Fibroblast of skin of scalp (primary cell): ENCODE measurements around the gene SLC4A7.
A peak's percentile ranks its signal among the peaks of the same experiment; 100 is the strongest.
"Not testable (repeated sequence)": the region's sequence is repeated elsewhere in the genome, so short reads cannot be mapped to it uniquely, and the experiment has no call there.

Experiments
- DNase-seq: peaks from one replicate; pipeline ENCODE4 v3.0.0-alpha.2; 2013

SLC4A7 gene

DNA sequence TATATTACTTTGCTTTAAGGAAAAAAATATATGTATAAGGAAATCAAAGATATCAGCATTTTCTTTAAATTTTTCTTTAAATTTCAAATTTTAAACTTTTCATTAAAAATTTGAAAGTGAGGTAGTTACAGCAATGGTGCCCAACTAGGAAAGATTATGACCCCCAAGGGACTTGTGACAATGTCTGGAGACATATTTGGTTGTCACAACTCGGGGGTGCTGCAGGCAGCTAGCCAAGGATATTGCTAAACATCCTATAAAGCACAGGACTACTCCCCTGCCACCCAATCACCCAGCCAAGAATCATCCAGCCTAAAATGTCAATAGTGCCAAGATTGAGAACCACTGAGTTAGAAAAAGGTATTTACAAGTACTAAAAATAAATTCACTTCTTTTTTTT lies 57.3 kb downstream of the SLC4A7 start:
- DNase-seq, result no peak

DNA sequence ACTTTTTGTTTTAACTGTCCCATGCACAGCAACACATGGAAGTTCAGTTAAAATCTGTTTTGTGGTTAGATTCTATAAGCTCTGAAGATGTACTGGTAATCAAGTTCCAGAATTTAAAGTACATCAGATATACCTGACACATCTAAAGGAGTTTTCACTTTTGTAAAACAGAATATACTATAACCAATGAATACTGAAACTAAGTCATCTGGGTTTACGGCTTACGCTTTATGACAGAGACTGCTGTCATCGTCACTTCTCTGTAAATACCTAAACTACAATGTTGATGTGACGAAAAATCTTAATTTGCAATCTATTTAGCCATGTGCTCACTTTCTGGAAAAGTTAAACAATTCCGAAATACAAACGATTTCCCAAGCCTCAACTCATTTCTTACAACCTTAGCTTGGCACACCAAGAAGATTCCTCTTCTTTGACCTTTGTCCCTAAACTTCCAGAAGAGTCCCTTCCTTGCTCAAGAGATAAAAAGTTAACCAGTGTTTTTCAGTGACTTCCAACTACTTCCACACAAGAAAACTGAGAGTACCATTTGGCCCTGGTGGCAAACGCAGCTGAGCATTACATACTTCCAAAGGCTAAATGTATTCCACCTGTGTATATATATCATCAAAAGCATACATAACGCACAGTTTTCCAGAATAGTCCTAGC lies 58.2 kb downstream of the SLC4A7 start:
- no peak for DNase-seq

DNA sequence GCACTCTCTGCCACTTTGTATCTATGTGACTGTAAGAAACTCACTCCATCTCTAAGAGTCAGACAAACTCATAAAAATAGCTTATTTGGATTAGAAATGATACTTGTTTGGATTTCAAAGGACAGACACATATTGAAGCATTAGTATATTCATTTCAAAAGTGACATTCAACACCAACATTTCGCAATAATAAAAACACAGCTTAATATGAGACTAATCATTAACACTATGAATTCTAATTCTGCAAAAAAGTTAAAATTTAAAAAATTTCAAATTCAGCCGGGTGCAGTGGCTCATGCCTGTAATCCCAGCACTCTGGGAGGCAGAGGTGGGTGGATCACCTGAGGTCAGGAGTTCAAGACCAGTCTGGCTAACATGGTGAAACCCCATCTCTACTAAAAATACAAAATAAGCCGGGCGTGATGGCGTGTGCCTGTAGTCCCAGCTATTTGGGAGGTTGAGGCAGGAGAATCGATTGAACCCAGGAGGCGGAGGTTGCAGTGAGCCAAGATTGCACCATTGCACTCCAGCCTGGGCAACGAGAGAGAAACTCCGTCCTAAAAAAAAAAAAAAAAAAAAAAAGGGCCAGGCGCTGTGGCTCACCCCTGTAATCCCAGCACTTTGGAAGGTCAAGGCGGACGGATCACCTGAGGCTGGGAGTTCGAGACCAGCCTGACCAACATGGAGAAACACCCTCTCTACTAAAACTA lies 59.2 kb downstream of the SLC4A7 start:
- DNase-seq, result not testable (repeated sequence)

- peak; percentile 72 for DNase-seq
Measured at GRCh38 chr3:27423463-27423862, 60.7 kb downstream of the SLC4A7 start.

GRCh38 chr3:27422617-27423016 lies 61.6 kb downstream of the SLC4A7 start:
- DNase-seq, result no peak

- DNase-seq, result no peak
Measured at GRCh38 chr3:27415202-27415601, 69.0 kb downstream of the SLC4A7 start.

DNA sequence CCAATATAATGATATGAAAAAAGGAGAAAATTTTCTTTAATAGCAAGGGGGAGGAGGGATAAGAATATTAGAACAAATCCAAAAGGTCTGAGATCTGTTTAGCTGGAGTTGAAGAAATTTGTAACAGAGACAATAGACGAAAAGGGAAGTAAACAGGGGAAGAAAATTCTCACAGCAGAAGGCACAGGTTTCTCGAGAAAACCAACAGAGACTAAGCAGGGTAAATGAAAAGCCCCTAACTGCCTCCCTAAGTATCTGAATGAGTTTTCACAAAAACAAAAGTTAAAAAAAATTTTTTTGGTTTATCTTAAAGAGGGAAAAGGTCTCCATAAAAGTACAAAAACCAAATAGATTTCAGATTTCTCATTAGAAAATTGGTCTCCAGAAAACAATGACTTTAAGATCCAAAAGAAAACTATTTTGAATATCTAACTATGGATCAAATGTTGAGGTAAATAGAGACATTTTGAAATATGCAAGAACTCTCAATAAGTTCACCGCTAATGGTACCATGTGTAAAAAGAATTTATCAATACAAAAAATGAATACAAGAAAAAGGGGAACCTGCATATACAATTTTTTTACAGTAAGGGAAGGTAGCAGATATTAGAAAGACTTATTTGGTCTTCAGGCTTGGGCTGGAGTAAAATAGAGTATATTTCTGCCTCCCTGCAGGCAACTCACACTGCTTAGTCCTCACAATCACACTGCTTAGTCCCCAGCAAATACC lies 91.1 kb downstream of the SLC4A7 start:
- no peak for DNase-seq

GRCh38 chr3:27392414-27392813 lies 91.8 kb downstream of the SLC4A7 start:
- DNase-seq, result not testable (repeated sequence)

GRCh38 chr3:27391796-27392195 lies 92.4 kb downstream of the SLC4A7 start:
- no peak for DNase-seq

GRCh38 chr3:27387625-27388024 lies 96.6 kb downstream of the SLC4A7 start:
- DNase-seq, result peak; percentile 62

GRCh38 chr3:27385504-27385903 lies 98.7 kb downstream of the SLC4A7 start:
- no peak for DNase-seq

DNA sequence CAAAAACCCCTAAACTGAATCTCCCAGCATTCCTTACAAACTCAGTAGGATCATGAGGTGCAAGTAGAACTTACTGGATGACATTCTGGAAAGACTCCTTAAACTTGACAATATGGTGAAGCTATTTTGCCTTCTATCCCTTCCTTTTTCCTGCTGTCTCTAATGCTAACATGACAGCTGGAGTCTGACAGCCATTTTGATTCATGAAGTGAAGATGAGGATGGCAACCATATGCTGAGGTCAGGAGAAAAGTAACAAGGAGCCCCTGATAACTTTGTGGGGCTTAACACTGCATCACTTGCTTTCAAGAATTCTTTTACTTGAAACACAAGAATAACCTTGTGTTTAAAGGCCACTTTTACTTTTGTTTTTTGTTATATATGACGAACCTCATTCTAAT lies 100.0 kb downstream of the SLC4A7 start:
- no peak for DNase-seq

- no peak for DNase-seq
Measured at GRCh38 chr3:27380433-27381357, 103.5 kb downstream of the SLC4A7 start.

DNA sequence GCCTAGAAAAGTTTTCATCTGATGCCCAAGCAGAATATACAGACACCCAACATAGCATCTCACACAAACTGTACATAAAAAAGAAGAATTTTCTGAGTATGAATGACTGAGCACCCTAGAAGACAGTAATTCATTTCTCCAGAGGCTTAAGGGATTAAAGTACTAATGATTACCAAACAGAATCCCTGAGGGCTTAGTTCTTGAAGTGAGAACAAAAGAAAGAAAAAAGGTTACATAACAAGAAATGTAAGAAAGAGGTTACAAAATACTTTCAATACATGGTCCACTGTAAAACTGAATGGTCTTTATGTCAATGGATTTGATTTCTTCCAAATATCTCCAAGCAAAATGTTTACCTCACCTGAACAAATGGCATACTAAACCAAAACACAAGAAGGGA lies 105.9 kb downstream of the SLC4A7 start:
- DNase-seq, result no peak

DNA sequence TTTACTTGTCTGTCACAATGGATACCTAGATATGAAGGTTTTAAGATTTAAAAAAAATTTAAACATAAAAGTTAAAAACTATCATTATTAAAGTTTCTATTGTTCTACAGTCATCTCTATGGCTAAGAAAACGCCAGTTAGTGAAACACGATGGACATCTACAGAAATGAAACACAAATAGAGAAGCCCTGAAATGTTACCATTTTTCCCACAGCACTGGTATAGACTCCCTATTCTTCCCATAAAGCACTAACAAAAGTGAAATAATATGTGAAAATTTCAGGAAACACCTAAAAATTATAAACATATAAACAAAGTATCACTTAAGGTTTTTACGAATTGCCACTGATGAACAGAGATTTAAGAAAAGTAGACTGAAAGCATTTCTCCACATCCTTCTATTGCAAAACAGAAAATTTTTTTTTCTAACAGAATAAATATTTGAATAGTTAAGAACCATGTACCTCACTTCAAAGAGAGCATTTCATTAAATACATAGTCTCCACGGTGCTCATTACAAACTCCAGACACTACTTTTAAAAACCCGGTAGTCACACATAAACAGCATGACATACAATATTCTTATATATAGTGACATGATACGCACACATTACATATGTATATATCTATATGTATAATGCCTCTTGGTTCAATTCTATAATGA lies 107.9 kb downstream of the SLC4A7 start:
- DNase-seq, result no peak

- DNase-seq, result peak; percentile 70
Measured at GRCh38 chr3:27368831-27369607, 115.2 kb downstream of the SLC4A7 start, which contains the start of gene NEK10. Gene NEK10 (minus strand): TSS chr3:27369383. CDS start chr3:27352882, 16,501 bp downstream.

GRCh38 chr3:27366062-27366591 lies 118.1 kb downstream of the SLC4A7 start:
- no peak for DNase-seq

GRCh38 chr3:27360113-27361078 lies 123.8 kb downstream of the SLC4A7 start:
- DNase-seq, result no peak

- no peak for DNase-seq
Measured at GRCh38 chr3:27358372-27358771, 125.8 kb downstream of the SLC4A7 start.
